ENCODE data around the gene SRSF7.
"Not testable (repeated sequence)": the region's sequence is repeated elsewhere in the genome, so short reads cannot be mapped to it uniquely, and the experiment has no call there.

Gene SRSF7

DNA sequence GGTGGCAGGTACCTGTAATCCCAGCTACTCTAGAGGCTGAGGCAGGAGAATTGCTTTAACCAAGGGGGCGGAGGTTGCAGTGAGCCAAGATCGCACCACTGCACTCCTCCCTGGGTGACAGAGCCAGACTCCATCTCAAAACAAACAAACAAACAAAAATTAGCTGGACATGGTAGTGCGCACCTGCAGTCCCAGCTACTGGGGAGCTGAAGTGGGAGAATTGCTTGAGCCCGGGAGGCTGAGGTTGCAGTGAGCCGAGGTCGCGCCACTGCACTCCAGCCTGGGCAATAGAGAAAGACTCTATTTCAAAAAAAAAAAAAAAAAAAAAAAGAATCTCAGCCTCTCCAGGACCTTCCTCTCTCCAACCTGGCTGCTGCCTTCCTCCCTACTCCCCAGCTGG, 20.1 kb downstream of the SRSF7 start:
- no peak for DNase-seq

- no peak for DNase-seq
Measured at GRCh38 chr2:38728694-38729093, 22.5 kb downstream of the SRSF7 start.

GRCh38 chr2:38727661-38728060, 23.5 kb downstream of the SRSF7 start:
- no peak for DNase-seq

GRCh38 chr2:38723173-38723572, 28.0 kb downstream of the SRSF7 start:
- DNase-seq, result peak in 1 of 2 experiments; percentile 49

GRCh38 chr2:38722271-38723061, 28.7 kb downstream of the SRSF7 start:
- DNase-seq, result peak; percentile 70 to 71

- no peak for DNase-seq
Measured at GRCh38 chr2:38720613-38721241, 30.4 kb downstream of the SRSF7 start.

- DNase-seq, result no peak
Measured at GRCh38 chr2:38719706-38720105, 31.5 kb downstream of the SRSF7 start.

GRCh38 chr2:38718601-38719000, 32.6 kb downstream of the SRSF7 start:
- no peak for DNase-seq

- no peak for DNase-seq
Measured at GRCh38 chr2:38716185-38716584, 35.0 kb downstream of the SRSF7 start.

GRCh38 chr2:38714941-38715340, 36.2 kb downstream of the SRSF7 start:
- not testable (repeated sequence) for DNase-seq

DNA sequence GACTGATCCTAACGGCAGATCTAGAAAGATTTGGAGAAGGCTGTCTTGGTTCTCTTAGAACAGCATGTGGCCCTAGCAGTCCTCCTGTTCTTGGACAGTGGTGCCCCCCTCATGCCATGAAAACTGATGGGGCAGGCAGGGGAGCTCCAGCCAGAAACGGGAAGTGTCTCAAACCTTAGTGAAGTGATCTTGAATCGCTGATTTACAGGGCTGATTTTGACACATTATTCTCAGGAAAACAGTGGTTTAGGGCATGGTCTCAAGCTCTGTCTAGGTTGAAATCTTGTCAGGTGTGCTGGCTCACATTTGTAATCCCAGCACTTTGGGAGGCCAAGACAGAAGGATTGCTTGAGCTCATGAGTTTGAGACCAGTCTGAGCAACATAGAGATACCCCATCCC, 37.8 kb downstream of the SRSF7 start:
- DNase-seq, result no peak

- no peak for DNase-seq
Measured at GRCh38 chr2:38712871-38713270, 38.3 kb downstream of the SRSF7 start.

- no peak for DNase-seq
Measured at GRCh38 chr2:38712413-38712812, 38.7 kb downstream of the SRSF7 start.

- DNase-seq, result no peak
Measured at GRCh38 chr2:38711558-38711957, 39.6 kb downstream of the SRSF7 start.

DNA sequence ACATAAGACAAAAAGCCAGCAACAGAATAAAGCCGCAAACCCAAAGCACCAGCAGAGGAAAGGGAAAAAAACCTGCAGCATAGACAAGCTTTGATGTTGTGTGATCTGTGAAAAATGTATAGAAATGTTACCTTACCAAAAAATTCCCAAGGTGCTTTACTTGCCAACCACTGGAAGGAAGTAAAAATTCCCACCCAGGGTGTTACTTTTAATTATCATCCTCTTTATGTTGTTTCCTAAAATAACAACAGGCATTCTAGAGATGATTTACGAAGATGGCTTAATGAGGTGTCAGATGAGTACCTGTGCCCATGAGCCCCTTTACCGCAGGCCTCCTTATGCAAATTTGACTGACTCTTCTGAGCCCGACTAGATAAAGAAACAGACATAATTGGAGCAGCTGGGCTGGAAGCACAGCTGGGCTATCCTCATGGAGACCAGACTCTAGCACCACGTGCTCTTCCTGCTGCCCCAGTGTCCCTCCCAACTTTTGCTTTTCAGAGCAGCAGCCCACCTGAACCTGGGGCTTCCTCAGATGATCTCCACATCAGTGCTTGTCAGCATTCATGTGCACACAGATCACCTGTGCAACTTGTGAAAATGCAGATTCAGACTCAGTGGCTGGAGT, 41.5 kb downstream of the SRSF7 start:
- DNase-seq, result peak; percentile 33 to 56

DNA sequence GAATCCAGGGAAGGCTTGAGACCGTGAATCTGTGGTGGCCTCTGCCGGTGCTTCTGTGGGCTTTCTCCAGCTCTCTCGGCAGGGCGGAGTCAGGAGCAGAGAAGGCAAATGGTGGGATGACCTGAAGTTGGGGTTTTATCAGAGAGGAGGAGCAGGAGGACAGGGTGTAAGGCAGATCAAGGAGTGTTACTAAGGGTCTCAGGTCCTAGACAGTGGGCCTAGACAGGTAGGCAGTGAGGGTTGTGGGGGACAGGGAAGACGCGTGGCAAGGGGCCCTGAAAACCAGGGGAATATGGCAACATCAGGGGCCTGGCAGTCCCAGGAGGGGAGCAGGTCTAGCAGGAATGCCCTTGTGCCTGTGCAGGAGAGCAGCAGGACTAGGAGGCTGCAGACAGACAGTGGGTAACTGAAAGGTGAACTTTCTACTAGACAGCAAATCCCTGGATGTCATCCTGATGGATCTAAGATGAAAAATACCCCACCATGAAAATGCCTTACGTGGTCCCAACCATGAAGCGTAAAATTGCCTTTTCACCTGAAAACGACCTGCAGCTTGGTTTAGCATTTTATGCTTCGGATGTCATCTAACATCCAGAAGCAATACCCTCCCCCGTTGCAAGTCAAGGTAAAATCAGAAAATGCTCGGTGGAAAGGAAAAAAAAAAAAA, 42.1 kb downstream of the SRSF7 start:
- no peak for DNase-seq

DNA sequence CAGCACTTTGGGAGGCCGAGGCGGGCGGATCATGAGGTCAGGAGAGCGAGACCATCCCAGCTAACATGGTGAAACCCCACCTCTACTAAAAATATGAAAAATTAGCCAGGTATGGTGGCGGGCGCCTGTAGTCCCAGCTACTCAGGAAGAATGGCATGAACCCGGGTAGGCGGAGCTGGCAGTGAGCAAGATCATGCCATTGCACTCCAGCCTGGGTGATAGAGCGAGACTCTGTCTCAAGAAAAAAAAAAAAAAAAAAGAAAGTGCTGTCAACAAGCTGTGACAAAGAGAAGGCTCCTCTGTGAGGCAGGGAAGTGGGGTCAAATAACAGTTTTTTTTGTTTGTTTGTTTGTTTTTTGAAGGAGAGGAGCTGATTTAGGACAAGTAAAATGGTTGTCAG, 42.7 kb downstream of the SRSF7 start:
- DNase-seq, result not testable (repeated sequence)

DNA sequence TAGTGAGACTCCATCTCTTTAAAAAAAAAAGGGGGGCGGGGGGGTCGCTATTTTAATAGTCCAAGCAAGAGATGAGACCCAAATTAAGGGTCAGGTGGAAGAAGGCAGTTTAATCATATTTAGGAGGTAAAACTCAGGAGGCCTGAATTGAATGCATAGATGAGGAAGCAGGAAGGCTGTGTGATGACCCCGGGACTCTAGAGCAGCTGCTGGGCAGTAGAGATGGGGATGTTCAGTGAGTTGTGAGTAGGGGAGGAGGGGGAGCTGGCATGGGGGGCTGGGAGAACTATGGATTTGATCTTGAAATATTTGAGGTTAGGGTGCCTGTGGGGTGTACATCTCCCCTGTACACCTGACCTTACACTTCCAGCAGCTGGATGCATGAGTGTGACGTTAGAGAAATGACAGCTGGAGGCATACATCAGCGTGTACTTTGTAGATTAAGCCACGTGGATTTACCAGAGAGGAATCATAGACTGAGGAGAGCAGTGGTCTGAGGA, 44.3 kb downstream of the SRSF7 start:
- DNase-seq, result no peak

DNA sequence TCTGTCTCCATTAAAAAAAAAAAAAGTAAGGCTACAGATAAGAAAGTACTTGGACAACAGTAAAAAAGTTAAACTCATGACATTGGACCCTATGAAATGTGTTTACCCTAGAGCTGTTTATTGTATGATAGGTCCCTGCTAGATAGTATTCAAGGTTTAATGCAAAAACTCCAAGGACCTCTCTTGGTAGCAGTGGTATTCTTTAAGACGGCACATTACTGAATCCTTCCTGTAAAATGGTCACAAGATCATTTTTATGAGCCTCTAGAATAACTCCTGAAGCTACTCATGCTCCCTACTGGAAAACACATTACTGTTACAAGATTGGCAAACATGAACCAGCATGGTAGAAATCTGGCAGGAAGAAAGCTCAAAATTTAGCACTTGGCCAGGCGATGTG, 46.5 kb downstream of the SRSF7 start:
- DNase-seq, result no peak

- not testable (repeated sequence) for DNase-seq
Measured at GRCh38 chr2:38703336-38703735, 47.8 kb downstream of the SRSF7 start.

- no peak for DNase-seq
Measured at GRCh38 chr2:38702413-38702812, 48.7 kb downstream of the SRSF7 start.

DNA sequence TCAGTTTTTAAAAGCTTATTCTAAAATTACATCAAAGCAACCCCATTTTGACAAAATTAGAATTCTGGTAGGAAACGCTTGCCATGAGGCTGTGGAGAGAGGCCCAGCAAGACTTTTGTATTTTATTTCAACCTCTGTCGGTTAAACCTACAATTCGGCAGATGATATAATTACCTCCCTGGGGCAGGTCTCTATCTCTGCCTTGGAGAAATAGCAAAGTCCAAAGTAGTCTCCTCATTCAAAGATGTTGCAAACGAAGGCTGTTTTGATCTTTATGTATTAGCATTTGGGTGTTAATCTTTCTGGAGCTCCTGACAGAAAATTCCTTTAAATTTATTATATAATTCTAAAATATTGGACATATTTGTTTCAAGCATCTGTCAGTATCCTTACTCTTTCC, 49.6 kb downstream of the SRSF7 start:
- DNase-seq, result no peak

GRCh38 chr2:38700881-38701458, 50.2 kb downstream of the SRSF7 start:
- DNase-seq, result no peak

Data from activated T-cell treated with anti-CD3 and anti-CD28 coated beads, Interleukin-2, amount 50 U/mL, for 48 hours (primary cell).